Left lobe of liver (tissue), 2 donors: ENCODE data around the gene MYOF. TPM values are rescaled to one million over a fixed set of nuclear protein-coding genes. Genes with fewer than 3 reads are reported as not detected.
"Not testable (repeated sequence)": the region's sequence is repeated elsewhere in the genome, so short reads cannot be mapped to it uniquely, and the experiment has no call there.

ENCODE experiments used
- ATAC-seq: fragments of 200-7000 bp; cut with Tn5 transposase; one replicate; pipeline ENCODE4 v1.9.1; 2020; ENCODE audit warnings: mild to moderate bottlenecking, moderate library complexity
- DNase-seq: peaks from one replicate; pipeline ENCODE4 v3.0.0-alpha.2; 2020; ENCODE audit warnings: low spot score
- total RNA-seq: library from RNA; stranded (reverse); gene quantifications from one replicate; pipeline ENCODE4 v1.2.1, GENCODE V29; 2021
- donor health status: DM: no; HTN: no; CAD: no; lungs with moderate emphysema.
- donor health status: DM: no; HTN: yes; CAD: no.

MYOF gene
- total RNA-seq, 1 donor from 2014 or later: 3.2 TPM

- ATAC-seq: no peak
- no peak for DNase-seq
These were observed 46.3 kb downstream of the MYOF start for GRCh38 chr10:93435621-93436397.

GRCh38 chr10:93434991-93435491 is 47.1 kb downstream of the MYOF start:
- DNase-seq (no peak), ATAC-seq (no peak)

DNA sequence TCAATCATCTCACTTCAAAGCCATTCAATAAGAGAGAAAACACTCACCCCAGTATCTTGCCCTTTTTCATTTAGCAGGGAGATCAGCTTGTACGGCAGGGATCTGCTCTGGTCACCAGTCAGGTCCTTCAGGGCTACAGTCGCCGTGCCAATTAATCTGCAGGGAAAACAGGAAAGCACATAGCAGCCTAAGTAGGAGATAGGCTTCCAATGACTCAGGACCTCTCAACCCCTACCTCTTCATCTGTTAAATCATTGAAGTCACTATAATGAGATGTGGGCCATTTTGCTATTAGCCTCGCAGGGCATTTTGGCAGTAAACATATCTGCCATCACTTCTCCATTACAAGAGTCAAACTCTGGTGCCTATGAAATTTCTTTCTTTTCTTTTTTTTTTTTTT is 50.8 kb downstream of the MYOF start:
- DNase-seq: no peak
- ATAC-seq: no peak

DNA sequence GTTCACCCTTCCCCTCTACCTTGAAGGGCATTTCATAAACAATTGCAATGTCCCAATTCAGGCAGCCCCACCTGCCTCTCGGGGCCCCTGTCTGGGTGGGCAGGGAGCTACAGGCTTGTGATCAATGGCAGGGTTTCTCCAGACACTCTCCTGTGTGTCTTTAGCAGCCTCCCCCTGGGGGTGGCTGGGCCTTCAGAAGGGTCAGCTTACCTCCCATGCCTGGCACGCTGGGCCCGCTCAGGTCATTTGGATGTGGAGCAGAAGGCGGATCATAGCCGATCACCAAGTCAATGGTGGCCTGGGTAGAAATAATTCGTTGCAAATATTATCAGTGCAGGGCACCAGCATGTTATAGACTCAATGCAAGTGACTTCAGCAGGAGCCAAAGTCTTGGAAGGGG is 56.3 kb downstream of the MYOF start:
- ATAC-seq: no peak
- no peak for DNase-seq

- peak; percentile 55 for ATAC-seq
- DNase-seq: no peak
These were observed 60.0 kb downstream of the MYOF start for GRCh38 chr10:93422118-93422517.

DNA sequence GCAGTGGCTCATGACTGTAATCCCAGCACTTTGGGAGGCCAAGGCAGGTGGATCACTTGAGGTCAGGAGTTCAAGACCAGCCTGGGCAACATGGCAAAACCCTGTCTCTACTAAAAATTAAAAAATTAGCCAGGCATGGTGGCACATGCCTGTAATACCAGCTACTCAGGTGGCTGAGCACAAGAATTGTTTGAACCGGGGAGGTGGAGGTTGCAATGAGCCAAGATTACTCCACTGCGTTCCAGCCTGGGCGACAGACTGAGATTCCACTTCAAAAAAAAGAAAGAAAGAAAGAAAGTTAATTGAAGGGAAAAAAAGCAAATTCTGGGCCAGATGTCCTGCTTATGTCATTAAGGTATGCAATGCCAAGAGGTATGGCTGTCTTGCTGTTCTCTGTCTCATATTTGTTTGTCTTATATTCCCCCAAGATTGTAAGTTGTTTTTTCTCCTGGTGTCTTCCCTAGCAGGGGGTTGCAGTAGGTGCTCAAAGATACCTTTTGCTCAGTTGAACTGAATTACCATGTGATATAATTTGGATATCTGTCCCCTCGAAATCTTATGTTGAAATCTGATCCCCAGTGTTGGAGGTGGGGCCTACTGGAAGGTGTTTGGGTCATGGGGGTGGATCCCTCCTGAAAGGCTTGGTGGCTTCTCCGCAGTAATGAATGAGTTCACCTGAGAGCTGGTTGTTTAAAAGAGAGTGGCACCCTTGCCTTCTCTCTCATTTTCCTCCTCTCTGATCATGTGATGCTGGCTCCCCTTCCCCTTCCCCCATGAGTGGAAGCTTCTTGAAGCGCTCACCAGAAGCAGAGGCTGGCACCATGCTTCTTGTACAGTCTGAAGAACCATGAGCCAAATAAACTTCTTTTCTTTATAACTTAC is 60.9 kb downstream of the MYOF start:
- DNase-seq: no peak
- no peak for ATAC-seq

GRCh38 chr10:93420091-93420490 is 62.0 kb downstream of the MYOF start:
- ATAC-seq: peak; percentile 13
- no peak for DNase-seq

DNA sequence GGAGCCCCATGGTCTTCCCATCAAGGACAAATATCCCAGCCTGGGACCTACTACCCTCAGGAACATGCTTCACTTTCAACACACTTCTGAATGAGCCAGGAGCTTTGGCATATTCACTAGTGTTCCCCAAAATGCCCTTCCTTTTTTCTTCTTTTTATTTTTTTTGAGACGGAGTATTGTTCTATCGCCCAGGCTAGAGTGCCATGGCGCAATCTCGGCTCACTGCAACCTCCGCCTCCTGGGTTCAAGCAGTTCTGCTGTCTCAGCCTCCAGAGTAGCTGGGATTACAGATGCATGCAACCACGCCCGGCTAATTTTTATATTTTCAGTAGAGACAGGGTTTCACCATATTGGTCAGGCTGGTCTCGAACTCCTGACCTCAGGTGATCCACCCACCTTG is 63.1 kb downstream of the MYOF start:
- not testable (repeated sequence) for DNase-seq, ATAC-seq

GRCh38 chr10:93417921-93418320 is 64.2 kb downstream of the MYOF start:
- ATAC-seq (no peak), DNase-seq (no peak)

DNA sequence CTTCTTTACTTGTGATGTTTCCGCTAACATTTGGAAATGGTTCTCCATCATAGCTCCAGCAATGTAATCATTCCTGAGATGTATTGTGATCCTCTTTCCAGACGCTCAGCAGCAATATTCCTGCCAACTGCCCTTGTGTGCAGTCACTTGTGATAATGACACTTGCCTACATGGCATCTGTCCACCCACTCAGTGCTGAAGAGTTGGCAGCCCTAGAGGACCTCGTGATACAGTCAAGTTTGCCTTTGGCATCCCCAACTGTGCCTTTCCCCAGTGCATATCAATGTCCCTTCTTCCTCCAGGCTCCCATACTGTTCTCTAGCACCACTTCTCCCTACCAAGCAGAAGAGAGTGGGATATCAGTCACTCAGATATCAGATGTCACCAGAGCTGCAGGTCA is 64.9 kb downstream of the MYOF start:
- ATAC-seq: peak; percentile 29

DNA sequence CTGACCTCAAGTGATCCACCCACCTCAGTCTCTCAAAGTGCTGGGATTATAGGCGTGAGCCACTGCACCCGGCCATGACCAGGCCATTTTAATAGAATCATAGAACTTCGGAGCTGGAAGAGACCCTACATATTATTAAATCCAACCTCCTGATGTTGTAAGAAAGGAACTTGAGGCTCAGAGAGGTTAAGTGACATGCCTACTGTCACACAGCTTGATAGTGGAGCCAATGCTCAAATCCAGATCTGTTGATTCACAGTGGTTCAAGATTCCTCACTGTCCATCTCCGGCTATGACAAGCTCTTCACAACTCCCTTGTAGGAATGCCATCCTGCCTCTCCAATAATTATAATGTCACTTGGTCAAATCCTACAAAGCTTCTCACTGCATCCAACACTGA is 65.3 kb downstream of the MYOF start:
- ATAC-seq (no peak), DNase-seq (no peak)

More for the DNA sequence above, 64.9 kb downstream of the MYOF start:
- no peak for DNase-seq

DNA sequence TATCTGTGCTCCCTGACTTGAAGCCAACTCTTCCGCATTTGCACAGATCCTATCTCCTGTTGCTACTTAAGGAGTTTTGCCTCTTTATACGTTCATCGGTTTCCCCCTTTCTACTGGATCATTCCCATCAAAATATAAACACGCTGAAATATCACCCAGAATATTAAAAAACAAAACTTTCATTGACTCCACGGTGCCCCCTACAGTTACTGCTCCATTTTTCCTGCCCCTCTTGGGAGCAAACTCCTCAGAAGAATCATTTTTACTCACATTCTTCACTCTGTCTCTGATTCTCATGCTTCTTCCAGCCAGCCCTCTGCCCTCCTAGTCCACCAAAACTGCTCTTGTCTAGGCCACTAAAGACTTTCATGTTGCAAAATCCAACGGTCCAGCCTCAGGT is 66.4 kb downstream of the MYOF start:
- no peak for DNase-seq
- ATAC-seq: no peak

- ATAC-seq: peak; percentile 13
These were observed 68.9 kb downstream of the MYOF start for GRCh38 chr10:93413252-93413689.

DNA sequence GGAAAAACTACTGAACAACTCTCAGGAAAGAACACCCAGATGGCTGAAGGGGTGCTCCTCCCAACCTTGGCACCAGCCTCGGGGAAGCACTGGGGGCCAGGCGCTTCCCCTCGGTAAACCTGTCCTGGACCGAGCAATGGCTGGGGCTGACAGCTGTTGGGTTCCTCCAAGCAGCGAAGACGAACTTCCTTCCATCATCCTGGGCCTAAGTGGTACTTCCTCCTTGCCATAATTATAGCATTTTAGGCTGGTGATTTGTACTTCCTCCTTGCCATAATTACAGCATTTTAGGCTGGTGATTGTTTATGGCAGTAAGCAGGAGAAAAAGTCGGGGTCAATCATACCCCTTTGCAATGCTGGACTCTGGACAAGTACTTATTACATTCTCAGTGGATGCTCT is 69.3 kb downstream of the MYOF start:
- ATAC-seq (no peak), DNase-seq (no peak)

More at GRCh38 chr10:93413252-93413689, 68.9 kb downstream of the MYOF start:
- DNase-seq: no peak

DNA sequence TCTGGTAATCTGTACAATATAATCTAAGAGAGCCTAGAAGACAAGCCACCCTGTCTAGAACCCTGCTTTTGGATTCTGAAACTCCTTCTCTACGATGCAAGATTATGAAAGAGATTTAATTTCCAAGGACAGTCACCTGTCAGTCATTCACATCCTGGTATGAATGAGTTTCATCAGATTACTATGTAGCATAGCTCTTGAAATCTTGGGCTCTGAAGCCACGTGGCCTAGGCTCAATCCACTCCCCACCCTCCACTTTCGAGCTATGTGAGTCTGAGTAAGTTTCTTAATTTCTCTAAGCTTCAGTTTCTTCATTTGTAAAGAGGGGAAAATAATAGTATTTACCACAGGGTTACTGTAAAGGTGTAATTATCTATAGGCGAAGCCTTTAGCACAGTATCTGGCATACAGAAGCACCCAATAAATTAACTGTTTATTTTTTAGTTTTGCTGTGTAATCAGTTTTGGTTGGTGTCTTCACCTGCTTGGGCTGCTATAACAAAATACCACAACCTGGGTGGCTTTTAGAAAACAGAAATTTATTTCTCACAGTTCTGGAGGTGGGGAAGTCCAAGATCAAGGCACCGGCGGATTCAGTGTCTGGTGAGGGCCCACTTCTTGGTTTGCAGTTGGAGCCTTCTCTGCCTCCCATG is 71.3 kb downstream of the MYOF start:
- DNase-seq (no peak), ATAC-seq (no peak)

DNA sequence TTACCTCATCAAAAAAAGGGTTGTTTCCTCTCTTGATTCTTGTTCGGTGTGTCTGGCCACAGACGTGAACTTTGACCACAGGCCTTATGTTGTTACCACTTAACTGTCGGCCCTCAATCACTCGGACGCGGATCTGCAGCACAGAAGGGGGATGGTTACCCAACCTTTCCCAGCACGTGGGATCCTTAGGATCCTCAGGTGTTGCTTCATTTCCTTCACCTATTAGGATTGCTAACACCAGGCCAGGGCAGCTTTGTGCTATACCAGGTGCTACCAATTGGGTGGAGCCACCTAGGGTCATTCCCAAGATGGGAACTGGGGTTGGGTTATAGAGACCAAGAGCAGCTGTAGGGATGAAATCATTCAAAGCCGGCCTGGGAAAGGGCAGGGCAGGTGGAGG is 73.4 kb downstream of the MYOF start:
- ATAC-seq: no peak
- DNase-seq: no peak

- DNase-seq (no peak), ATAC-seq (no peak)
These were observed 75.6 kb downstream of the MYOF start for GRCh38 chr10:93406364-93407145.

GRCh38 chr10:93404048-93404354 is 78.1 kb downstream of the MYOF start:
- no peak for ATAC-seq
- no peak for DNase-seq

DNA sequence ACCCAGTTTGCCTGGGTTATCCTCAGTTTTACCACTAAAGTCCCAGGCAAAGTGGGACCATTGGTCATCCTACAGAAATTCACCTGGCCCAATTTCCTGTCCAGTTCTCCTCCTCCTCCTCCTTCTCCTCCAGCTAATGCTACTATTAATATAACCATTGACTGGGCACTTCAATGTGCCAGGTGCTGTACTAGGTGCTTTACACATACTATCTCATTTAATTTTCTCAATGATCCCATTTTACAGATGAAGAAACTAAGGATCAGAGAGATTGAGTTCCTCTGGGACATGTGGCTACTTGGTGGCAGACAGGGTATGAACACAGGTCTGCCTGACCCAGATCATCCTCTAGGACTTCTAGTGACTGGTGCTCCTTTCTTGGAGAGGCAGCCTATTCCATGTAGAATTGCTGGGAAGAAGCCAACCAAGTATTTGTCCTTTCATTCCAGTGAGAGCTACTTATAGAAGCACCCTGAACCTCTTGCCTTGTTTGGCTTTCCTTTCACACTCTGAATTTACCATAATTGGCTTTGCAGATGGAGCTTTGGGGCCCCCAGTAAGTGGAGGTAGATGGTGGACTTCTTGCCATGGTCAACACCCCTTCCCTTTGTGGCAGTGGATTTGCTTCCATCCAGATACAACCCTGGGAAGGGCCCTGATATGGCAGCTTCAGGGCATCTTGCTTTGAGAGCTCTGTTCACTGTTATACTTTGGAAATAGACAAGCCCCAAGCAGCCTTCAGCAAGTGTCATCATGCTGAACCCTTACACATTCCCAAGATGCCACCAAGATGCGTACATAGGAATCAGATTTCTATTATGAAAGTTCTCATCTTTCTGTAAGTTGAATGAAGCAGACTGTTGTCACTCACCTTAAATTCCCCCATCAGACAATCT is 78.7 kb downstream of the MYOF start:
- ATAC-seq: no peak

DNA sequence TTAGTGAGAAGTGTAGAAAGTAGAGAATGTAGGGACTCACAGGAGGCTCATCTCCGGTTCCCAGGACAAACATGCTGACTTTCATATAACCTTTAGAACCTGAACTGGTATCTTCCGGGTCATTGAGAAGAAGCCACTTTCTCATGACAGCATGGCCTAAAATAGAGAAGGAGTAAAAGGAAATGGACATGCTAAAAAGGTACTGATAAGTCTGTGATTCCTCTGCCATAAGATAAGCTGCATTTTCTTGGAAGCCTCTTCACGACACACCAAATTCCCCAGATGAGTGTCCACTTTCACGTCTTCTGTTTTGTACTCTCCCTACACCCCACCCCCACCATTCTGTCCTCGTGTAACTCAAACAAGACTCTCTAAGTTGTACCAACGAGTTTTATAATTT is 79.9 kb downstream of the MYOF start:
- no peak for ATAC-seq

More for the DNA sequence above, 78.7 kb downstream of the MYOF start:
- DNase-seq: no peak

More for the DNA sequence above, 79.9 kb downstream of the MYOF start:
- no peak for DNase-seq
